LNCAP (cell line): ENCODE measurements around the gene KCTD19.

Source experiments
- CTCF ChIP-seq: fragments of 450-650 bp; IDR thresholded peaks from 2 replicates; pipeline ENCODE4 v1.5.1; 2017; ENCODE audit warnings: mild to moderate bottlenecking

KCTD19 gene

GRCh38 chr16:67271446-67271845 is 55.1 kb downstream of the KCTD19 start:
- TF ChIP-seq CTCF: no peak

- no peak for TF ChIP-seq CTCF
Measured at GRCh38 chr16:67270931-67271338, 55.6 kb downstream of the KCTD19 start.

GRCh38 chr16:67269766-67270165 is 56.8 kb downstream of the KCTD19 start:
- TF ChIP-seq CTCF: no peak

GRCh38 chr16:67268136-67268579 is 58.4 kb downstream of the KCTD19 start:
- TF ChIP-seq CTCF: no peak

DNA sequence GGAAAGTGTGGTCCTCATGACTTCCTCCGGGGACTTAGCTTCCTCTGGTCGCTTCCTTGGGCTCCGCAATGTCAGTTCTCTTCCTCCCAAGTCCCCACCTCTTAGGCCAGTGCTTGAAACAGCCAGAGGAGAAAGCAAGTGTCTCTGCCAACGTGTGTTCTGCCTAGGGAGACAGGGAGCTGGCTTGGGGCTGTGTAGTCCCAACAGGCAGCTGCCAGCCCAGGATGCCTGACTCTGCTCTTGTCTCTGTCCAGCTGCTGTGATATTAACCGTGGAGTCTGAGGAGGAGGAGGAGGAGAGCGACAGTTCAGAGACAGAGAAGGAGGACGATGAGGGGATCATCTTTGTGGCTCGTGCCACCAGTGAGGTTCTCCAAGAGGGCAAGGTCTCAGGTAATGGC is 60.7 kb downstream of the KCTD19 start:
- no peak for TF ChIP-seq CTCF

GRCh38 chr16:67264866-67265265 is 61.7 kb downstream of the KCTD19 start:
- TF ChIP-seq CTCF: no peak

DNA sequence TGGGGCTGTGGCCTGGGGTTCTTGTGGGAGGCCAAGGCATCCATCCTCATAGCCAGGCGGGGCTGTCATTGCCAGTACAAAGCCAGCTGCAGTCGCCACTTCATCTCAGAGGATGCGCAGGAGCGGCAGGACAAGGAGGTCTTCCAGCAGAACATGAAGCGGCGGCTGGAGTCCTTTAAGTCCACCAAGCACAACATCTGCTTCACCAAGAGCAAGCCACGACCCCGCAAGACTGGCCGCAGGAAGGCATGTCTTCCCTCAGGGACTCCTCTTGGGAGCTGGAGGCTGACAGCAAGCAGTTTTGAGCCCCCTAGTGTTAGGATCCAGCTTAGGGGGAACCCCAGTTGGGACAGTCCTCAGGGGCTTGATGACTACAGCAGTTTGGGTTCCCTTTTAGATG is 62.3 kb downstream of the KCTD19 start:
- TF ChIP-seq CTCF: no peak

- TF ChIP-seq CTCF: no peak
Measured at GRCh38 chr16:67263201-67263600, 63.3 kb downstream of the KCTD19 start.
